HepG2 (cell line): ENCODE data around the gene RUNX2. TPM values are rescaled to one million over a fixed set of nuclear protein-coding genes. Genes with fewer than 3 reads are reported as not detected.

Experiments
- ATAC-seq: fragments of 200-7000 bp; cut with Tn5 transposase; 3 replicates; pipeline ENCODE4 v1.9.1; 2020; ENCODE audit warnings: mild to moderate bottlenecking, moderate library complexity
- BruUV-seq: library from RNA; stranded (reverse); fragments of 400-500 nt; replicated peaks from 2 replicates; lab custom pipeline; 2021; lab: Mats Ljungman, UMichigan
- CTCF ChIA-PET: fragments of 300-600 bp; formaldehyde crosslinking; extraction: SDS; loops from one replicate; lab custom pipeline; 2021; ENCODE audit warnings: low total read pairs, inconsistent platforms, low intra/inter-chr PET ratio; lab: Yijun Ruan, JAX
- POLR2A ChIA-PET: fragments of 350-600 bp; sonication (Branson Sonifier 250); formaldehyde crosslinking; loops from one replicate; lab custom pipeline; 2020; ENCODE audit warnings: antibody characterized with exemption, inconsistent platforms; lab: Yijun Ruan, JAX
- DNase-seq: peaks from one replicate; pipeline ENCODE4 v3.0.0-alpha.2; 2015; ENCODE audit warnings: low spot score
- FAIRE-seq: peaks from 3 replicates; lab custom pipeline; 2011; peaks lifted over from hg19 to GRCh38; lab: Jason Lieb, UNC
- H2AFZ ChIP-seq: one replicate; pipeline ENCODE4 v1.6.1; 2011; ENCODE audit warnings: low read length, inconsistent platforms
- H3K27ac ChIP-seq: fragments of 300-600 bp; 3 replicates; pipeline ENCODE4 v1.8.0; 2011; ENCODE audit warnings: mixed run types, mild to moderate bottlenecking, mixed read lengths, low read length, inconsistent platforms; ENCODE audit not compliant: insufficient read depth; ENCODE audit errors: extremely low read length
- H3K27me3 ChIP-seq, 2 experiments: fragments of 200-600 bp in 1 of 2; 2 replicates in 1 of 2; 3 replicates in 1 of 2; pipeline versions ENCODE4 v1.6.0 to v1.8.0; 2011; ENCODE audit warnings: low read length in 2 of 2, mild to moderate bottlenecking in 2 of 2, moderate library complexity in 2 of 2, inconsistent platforms in 1 of 2; ENCODE audit not compliant: insufficient read depth in 2 of 2, control insufficient read depth in 1 of 2
- H3K36me3 ChIP-seq, 2 experiments: fragments of 200-600 bp in 1 of 2; replicated peaks in 1 of 2; 2 replicates in 1 of 2; 3 replicates in 1 of 2; pipeline versions ENCODE4 v1.5.1 to v1.8.0; 2011; ENCODE audit warnings: low read length in 2 of 2, inconsistent platforms in 1 of 2; ENCODE audit not compliant: insufficient read depth in 2 of 2, control insufficient read depth in 1 of 2
- H3K4me1 ChIP-seq: 2 replicates; pipeline ENCODE4 v1.5.1; 2012; ENCODE audit warnings: low read length, inconsistent platforms; ENCODE audit not compliant: insufficient read depth
- H3K4me2 ChIP-seq: 2 replicates; pipeline ENCODE4 v1.6.0; 2011; ENCODE audit warnings: low read depth, low read length, inconsistent platforms
- H3K4me3 ChIP-seq, 3 experiments: fragments of 200-600 bp in 1 of 3; sonication (generic), shearing (Covaris generic) in 1 of 3; replicated peaks in 1 of 3; 2 replicates each; pipeline ENCODE4 v1.5.1; 2011 to 2016; ENCODE audit warnings: low read length in 3 of 3, inconsistent platforms in 2 of 3, low read depth in 2 of 3, mild to moderate bottlenecking in 2 of 3, control low read depth in 1 of 3, mixed read lengths in 1 of 3; ENCODE audit not compliant: insufficient read depth in 1 of 3
- H3K79me2 ChIP-seq: one replicate; pipeline ENCODE4 v1.6.1; 2011; ENCODE audit warnings: low read length, inconsistent platforms; ENCODE audit not compliant: insufficient read depth
- H3K9ac ChIP-seq: 2 replicates; pipeline ENCODE4 v1.6.0; 2011; ENCODE audit warnings: mild to moderate bottlenecking, low read depth, low read length, inconsistent platforms; ENCODE audit not compliant: insufficient read depth
- H3K9me3 ChIP-seq: 2 replicates; pipeline ENCODE4 v1.5.1; 2012; ENCODE audit warnings: mild to moderate bottlenecking, low read length
- H4K20me1 ChIP-seq: 2 replicates; pipeline ENCODE4 v1.6.0; 2011; ENCODE audit warnings: inconsistent platforms, mild to moderate bottlenecking, low read length, moderate library complexity; ENCODE audit not compliant: insufficient read depth
- JUND ChIP-seq: sonication (generic); formaldehyde crosslinking; IDR thresholded peaks from 2 replicates; pipeline ENCODE4 v1.8.0; 2022; ENCODE audit warnings: mild to moderate bottlenecking, missing genetic modification reagents
- NFE2 ChIP-seq: sonication (generic); formaldehyde crosslinking; IDR thresholded peaks from 2 replicates; pipeline ENCODE4 v1.4.0; 2020; ENCODE audit warnings: missing genetic modification reagents
- SOX5 ChIP-seq: IDR thresholded peaks from 2 replicates; pipeline ENCODE4 v1.6.1; 2016; ENCODE audit warnings: borderline replicate concordance
- TRIM24 ChIP-seq: sonication (generic); formaldehyde crosslinking; IDR thresholded peaks from 2 replicates; pipeline ENCODE4 v1.8.0; 2022; ENCODE audit warnings: mild to moderate bottlenecking, missing genetic modification reagents
- ZBTB42 ChIP-seq: sonication (generic); formaldehyde crosslinking; IDR thresholded peaks from 2 replicates; pipeline ENCODE4 v1.5.0; 2020; ENCODE audit warnings: mild to moderate bottlenecking, missing genetic modification reagents
- ZNF44 ChIP-seq: sonication (generic); formaldehyde crosslinking; IDR thresholded peaks from 2 replicates; pipeline ENCODE4 v1.5.1; 2020; ENCODE audit warnings: mild to moderate bottlenecking, missing genetic modification reagents
- ZNF564 ChIP-seq: sonication (generic); formaldehyde crosslinking; IDR thresholded peaks from 2 replicates; pipeline ENCODE4 v1.8.1; 2023; ENCODE audit warnings: mild to moderate bottlenecking, missing genetic modification reagents
- ZNF790 ChIP-seq: sonication (generic); formaldehyde crosslinking; IDR thresholded peaks from 2 replicates; pipeline ENCODE4 v1.8.0; 2022; ENCODE audit warnings: missing genetic modification reagents, mild to moderate bottlenecking, borderline replicate concordance
- WGBS: methylation state at CpG from one replicate; pipeline ENCODE4 v1.1.6; 2017; ENCODE audit warnings: low lambda C conversion rate; 5-methylcytosine and 5-hydroxymethylcytosine counted together
- in situ Hi-C: cut with HindIII; loops from 2 replicates; pipeline ENCODE4 v1.10.0; 2017; ENCODE audit warnings: low pct_unique_long_range_greater_than_20kb; ENCODE audit not compliant: extremely low pct_ligation_motif_present
- intact Hi-C: fragments of 100-400 bp; cut with micrococcal nuclease; formaldehyde crosslinking; loops from one replicate; pipeline ENCODE4 v1.10.0; 2022; ENCODE audit not compliant: unreplicated experiment
- polyA plus RNA-seq, 8 experiments: library from polyadenylated mRNA; depleted of rRNA in 3 of 8; stranded (reverse) in 7 of 8; unstranded in 1 of 8; fragments of >200 nt; fragmentation: Illumina TruSeq in 4 of 8; extraction: Trizol in 4 of 8; gene quantifications; 2 replicates each; pipeline versions ENCODE4 v1.2.1 to v1.2.3, GENCODE V29; 2011 to 2016; ENCODE audit warnings: low read depth in 4 of 8, missing spikeins in 1 of 8, mixed read lengths in 1 of 8; ENCODE audit not compliant: insufficient read depth in 1 of 8
- total RNA-seq, 5 experiments: library from RNA; depleted of rRNA; stranded (reverse); fragments of >200 nt; fragmentation: Illumina TruSeq; extraction: Trizol; gene quantifications; 2 replicates each; pipeline ENCODE4 v1.2.3, GENCODE V29; 2016; ENCODE audit warnings: low read depth in 1 of 5
- TF ChIP-seq, protein P1 (sequence below): sonication (generic); formaldehyde crosslinking; IDR thresholded peaks from 2 replicates; pipeline ENCODE4 v1.5.1; 2020; ENCODE audit warnings: missing genetic modification reagents, mild to moderate bottlenecking, borderline replicate concordance

The RUNX2 gene
- total and polyA plus RNA-seq, 2 of the 13 experiments (the other 11 are each of a cell fraction or from before 2014, with no cell fraction given) = not detected

GRCh38 chr6:45439861-45440388 lies 111.8 kb downstream of the RUNX2 start:
- TF ChIP-seq NFE2 (CRISPR knock-in tag) (no peak), ZBTB42 (CRISPR knock-in tag) (no peak), TRIM24 (CRISPR knock-in tag) (no peak), ZNF790 (CRISPR knock-in tag) (no peak), ZNF44 (CRISPR knock-in tag) (no peak), ZNF564 (CRISPR knock-in tag) (no peak), JUND (CRISPR knock-in tag) (no peak), SOX5 (CRISPR knock-in tag) (no peak)
- TF ChIP-seq, protein P1, sequence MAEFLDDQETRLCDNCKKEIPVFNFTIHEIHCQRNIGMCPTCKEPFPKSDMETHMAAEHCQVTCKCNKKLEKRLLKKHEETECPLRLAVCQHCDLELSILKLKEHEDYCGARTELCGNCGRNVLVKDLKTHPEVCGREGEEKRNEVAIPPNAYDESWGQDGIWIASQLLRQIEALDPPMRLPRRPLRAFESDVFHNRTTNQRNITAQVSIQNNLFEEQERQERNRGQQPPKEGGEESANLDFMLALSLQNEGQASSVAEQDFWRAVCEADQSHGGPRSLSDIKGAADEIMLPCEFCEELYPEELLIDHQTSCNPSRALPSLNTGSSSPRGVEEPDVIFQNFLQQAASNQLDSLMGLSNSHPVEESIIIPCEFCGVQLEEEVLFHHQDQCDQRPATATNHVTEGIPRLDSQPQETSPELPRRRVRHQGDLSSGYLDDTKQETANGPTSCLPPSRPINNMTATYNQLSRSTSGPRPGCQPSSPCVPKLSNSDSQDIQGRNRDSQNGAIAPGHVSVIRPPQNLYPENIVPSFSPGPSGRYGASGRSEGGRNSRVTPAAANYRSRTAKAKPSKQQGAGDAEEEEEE = no peak
- no peak for ATAC-seq
- H4K20me1 ChIP-seq = no peaks in the 10 kb centered on the region
- no peaks in the 10 kb centered on the region for H3K79me2 ChIP-seq
- no peaks in the 10 kb centered on the region for H3K9me3 ChIP-seq
- in situ Hi-C loops = no loop called here
- intact Hi-C loops = no loop called here
- no peak overlapping the region for H3K27ac ChIP-seq
- no peak overlapping the region for H3K4me3 ChIP-seq
- WGBS = 75% methylated on average over 6 of the region's 6 CpGs
- ChIA-PET CTCF (no interaction called here), POLR2A (no interaction called here)
- no peaks in the 10 kb centered on the region for H3K27me3 ChIP-seq
- BruUV-seq = no TSS peak
- H3K36me3 ChIP-seq = no peaks in the 10 kb centered on the region
- FAIRE-seq = no peak
- H3K4me1 ChIP-seq = no peaks in the 10 kb centered on the region
- H3K4me2 ChIP-seq = no peak overlapping the region
- H2AFZ ChIP-seq = no peak overlapping the region
- no peak overlapping the region for H3K9ac ChIP-seq
- DNase-seq = no peak
